Neuronal stem cell (in vitro differentiated cells): ENCODE results near the gene WWOX.

Experiments
- DNase-seq: peaks from one replicate; pipeline ENCODE4 v3.0.0-alpha.2; 2013; ENCODE audit warnings: low spot score
- H2AFZ ChIP-seq: one replicate; pipeline ENCODE4 v1.6.1; 2013; ENCODE audit warnings: mild to moderate bottlenecking, low read length, inconsistent platforms
- H2AK5ac ChIP-seq: 2 replicates; pipeline ENCODE4 v1.6.1; 2013; ENCODE audit warnings: low read depth, mild to moderate bottlenecking, inconsistent platforms, low read length, moderate library complexity, mixed read lengths
- H2BK120ac ChIP-seq: 2 replicates; pipeline ENCODE4 v1.6.1; 2013; ENCODE audit warnings: low read depth, mild to moderate bottlenecking, inconsistent platforms, low read length, moderate library complexity, mixed read lengths
- H2BK12ac ChIP-seq: one replicate; pipeline ENCODE4 v1.6.1; 2013; ENCODE audit warnings: low read length, inconsistent platforms
- H2BK15ac ChIP-seq: 2 replicates; pipeline ENCODE4 v1.6.1; 2013; ENCODE audit warnings: mild to moderate bottlenecking, low read length, inconsistent platforms, mixed read lengths
- H2BK5ac ChIP-seq: one replicate; pipeline ENCODE4 v1.6.1; 2013; ENCODE audit warnings: inconsistent platforms, mild to moderate bottlenecking, low read length, moderate library complexity
- H3K14ac ChIP-seq: one replicate; pipeline ENCODE4 v1.6.1; 2013; ENCODE audit warnings: low read length, inconsistent platforms
- H3K18ac ChIP-seq: 2 replicates; pipeline ENCODE4 v1.6.1; 2013; ENCODE audit warnings: low read length, inconsistent platforms
- H3K23ac ChIP-seq: 2 replicates; pipeline ENCODE4 v1.6.1; 2013; ENCODE audit warnings: low read depth, mild to moderate bottlenecking, mixed read lengths, low read length, inconsistent platforms; ENCODE audit not compliant: poor library complexity
- H3K27ac ChIP-seq: replicated peaks from 3 replicates; pipeline ENCODE4 v1.5.1; 2013; ENCODE audit warnings: low read length, inconsistent platforms
- H3K27me3 ChIP-seq, 3 experiments: 2 replicates each; pipeline ENCODE4 v1.6.1; 2013; ENCODE audit warnings: low read length in 3 of 3, mild to moderate bottlenecking in 2 of 3, inconsistent platforms in 1 of 3, low read depth in 1 of 3, mixed read lengths in 1 of 3, moderate library complexity in 1 of 3; ENCODE audit not compliant: control insufficient read depth in 3 of 3, insufficient read depth in 3 of 3
- H3K36me3 ChIP-seq, 2 donors: replicated peaks in 1 of 2; 2 replicates each; pipeline ENCODE4 v1.6.1; 2013; ENCODE audit warnings: low read length in 2 of 2; ENCODE audit not compliant: control insufficient read depth in 2 of 2, insufficient read depth in 2 of 2
- H3K4ac ChIP-seq: 2 replicates; pipeline ENCODE4 v1.6.1; 2013; ENCODE audit warnings: inconsistent platforms, mild to moderate bottlenecking, low read length, moderate library complexity
- H3K4me1 ChIP-seq, 2 donors: 1 replicate in 1 of 2; 2 replicates in 1 of 2; pipeline ENCODE4 v1.6.1; 2013; ENCODE audit warnings: low read length in 2 of 2, low read depth in 1 of 2; ENCODE audit not compliant: control insufficient read depth in 2 of 2, insufficient read depth in 1 of 2
- H3K4me2 ChIP-seq: one replicate; pipeline ENCODE4 v1.6.1; 2013; ENCODE audit warnings: mild to moderate bottlenecking, low read length, inconsistent platforms; ENCODE audit not compliant: insufficient read depth, poor library complexity, severe bottlenecking
- H3K4me3 ChIP-seq, 2 donors: 2 replicates each; pipeline ENCODE4 v1.5.1; 2013; ENCODE audit warnings: low read length in 2 of 2, mild to moderate bottlenecking in 2 of 2, inconsistent platforms in 1 of 2, moderate library complexity in 1 of 2
- H3K79me1 ChIP-seq: one replicate; pipeline ENCODE4 v1.6.1; 2013; ENCODE audit warnings: low read depth, mild to moderate bottlenecking, inconsistent platforms, low read length, moderate library complexity
- H3K9ac ChIP-seq: one replicate; pipeline ENCODE4 v1.6.1; 2013; ENCODE audit warnings: mild to moderate bottlenecking, low read depth, low read length, inconsistent platforms; ENCODE audit not compliant: poor library complexity
- H3K9me3 ChIP-seq, 2 donors: replicated peaks in 1 of 2; 2 replicates each; pipeline versions ENCODE3 to v1.6.1; 2013; ENCODE audit warnings: low read length in 2 of 2, mild to moderate bottlenecking in 2 of 2, inconsistent platforms in 1 of 2, low read depth in 1 of 2, mixed read lengths in 1 of 2, moderate library complexity in 1 of 2; ENCODE audit not compliant: control insufficient read depth in 2 of 2, insufficient read depth in 1 of 2
- H4K8ac ChIP-seq: one replicate; pipeline ENCODE4 v1.6.1; 2013; ENCODE audit warnings: low read depth, mild to moderate bottlenecking, inconsistent platforms, low read length, moderate library complexity
- H4K91ac ChIP-seq: one replicate; pipeline ENCODE4 v1.6.1; 2013; ENCODE audit warnings: low read length, low read depth, mild to moderate bottlenecking, inconsistent platforms; ENCODE audit not compliant: poor library complexity
- WGBS, 2 donors: extraction: QIAGEN DNeasy Blood & Tissue Kit; methylation state at CpG; one replicate each; pipeline ENCODE4 v1.1.7; 2013; ENCODE audit warnings: missing lambda C conversion rate in 2 of 2, mixed read lengths in 1 of 2; ENCODE audit not compliant: insufficient read length in 2 of 2, insufficient replicate concordance in 1 of 2; ENCODE audit errors: extremely low coverage in 2 of 2; 5-methylcytosine and 5-hydroxymethylcytosine counted together

The WWOX gene

GRCh38 chr16:78851266-78851665 is 751.8 kb downstream of the WWOX start:
- no peak overlapping the region for H2AFZ ChIP-seq
- H3K4me1 ChIP-seq = no peaks in the 10 kb centered on the region
- no peak overlapping the region for H4K91ac ChIP-seq
- H3K27me3 ChIP-seq = no peaks in the 10 kb centered on the region
- no peaks in the 10 kb centered on the region for H3K36me3 ChIP-seq
- H3K4ac ChIP-seq = no peak overlapping the region
- H4K8ac ChIP-seq = no peak overlapping the region
- no peak overlapping the region for H3K14ac ChIP-seq
- no peak overlapping the region for H2BK5ac ChIP-seq
- H2AK5ac ChIP-seq = no peak overlapping the region
- no peak for DNase-seq
- H3K4me3 ChIP-seq = no peak overlapping the region
- H3K4me2 ChIP-seq = no peak overlapping the region
- H2BK15ac ChIP-seq = no peak overlapping the region
- H2BK12ac ChIP-seq = no peak overlapping the region
- H2BK120ac ChIP-seq = no peak overlapping the region
- no peaks in the 10 kb centered on the region for H3K79me1 ChIP-seq
- no peak overlapping the region for H3K9ac ChIP-seq
- H3K9me3 ChIP-seq = no peaks in the 10 kb centered on the region
- no peak overlapping the region for H3K18ac ChIP-seq
- H3K27ac ChIP-seq = no peak overlapping the region
- no CpG with 5 or more reads among the region's 3 CpGs for WGBS, 2 donors
- H3K23ac ChIP-seq = no peak overlapping the region

GRCh38 chr16:78852081-78852635 is 752.7 kb downstream of the WWOX start:
- no peaks in the 10 kb centered on the region for H3K36me3 ChIP-seq
- H3K9me3 ChIP-seq = no peaks in the 10 kb centered on the region
- H3K9ac ChIP-seq = no peak overlapping the region
- H3K4me3 ChIP-seq = no peak overlapping the region
- H4K8ac ChIP-seq = no peak overlapping the region
- H2BK5ac ChIP-seq = no peak overlapping the region
- no peak overlapping the region for H3K4ac ChIP-seq
- no peak overlapping the region for H3K27ac ChIP-seq
- H3K4me1 ChIP-seq = no peaks in the 10 kb centered on the region
- no peaks in the 10 kb centered on the region for H3K27me3 ChIP-seq
- H3K18ac ChIP-seq = no peak overlapping the region
- DNase-seq = no peak
- no peak overlapping the region for H3K14ac ChIP-seq
- no peak overlapping the region for H2BK15ac ChIP-seq
- H3K79me1 ChIP-seq = no peaks in the 10 kb centered on the region
- no peak overlapping the region for H3K4me2 ChIP-seq
- H2BK120ac ChIP-seq = no peak overlapping the region
- WGBS, 2 donors = no CpG with 5 or more reads among the region's 4 CpGs
- no peak overlapping the region for H2AFZ ChIP-seq
- H2AK5ac ChIP-seq = no peak overlapping the region
- no peak overlapping the region for H3K23ac ChIP-seq
- no peak overlapping the region for H2BK12ac ChIP-seq
- no peak overlapping the region for H4K91ac ChIP-seq

GRCh38 chr16:78862022-78862421 is 762.6 kb downstream of the WWOX start:
- no peak overlapping the region for H3K4me2 ChIP-seq
- H3K36me3 ChIP-seq = no peaks in the 10 kb centered on the region
- WGBS, 2 donors = no CpG with 5 or more reads among the region's 2 CpGs
- no peaks in the 10 kb centered on the region for H3K9me3 ChIP-seq
- no peaks in the 10 kb centered on the region for H3K27me3 ChIP-seq
- H3K18ac ChIP-seq = no peak overlapping the region
- no peak overlapping the region for H2AK5ac ChIP-seq
- DNase-seq = no peak
- H2BK5ac ChIP-seq = no peak overlapping the region
- H4K91ac ChIP-seq = no peak overlapping the region
- H3K23ac ChIP-seq = no peak overlapping the region
- H3K4me1 ChIP-seq = no peaks in the 10 kb centered on the region
- H2BK120ac ChIP-seq = no peak overlapping the region
- H3K4me3 ChIP-seq = no peak overlapping the region
- no peak overlapping the region for H3K9ac ChIP-seq
- no peak overlapping the region for H2BK15ac ChIP-seq
- H2AFZ ChIP-seq = no peak overlapping the region
- no peak overlapping the region for H3K14ac ChIP-seq
- H2BK12ac ChIP-seq = no peak overlapping the region
- H3K4ac ChIP-seq = no peak overlapping the region
- no peak overlapping the region for H3K27ac ChIP-seq
- no peak overlapping the region for H4K8ac ChIP-seq
- H3K79me1 ChIP-seq = no peaks in the 10 kb centered on the region

GRCh38 chr16:78866521-78866920 is 767.1 kb downstream of the WWOX start:
- Histone ChIP-seq H3K4me1 (peaks cover 0 to 2% of the 10 kb centered on the region in 2 donors), H3K27ac (no peak overlapping the region), H2BK120ac (no peak overlapping the region), H2BK12ac (no peak overlapping the region), H2BK5ac (no peak overlapping the region), H3K36me3 (no peaks in the 10 kb centered on the region), H3K18ac (no peak overlapping the region), H3K9ac (no peak overlapping the region), H3K4me3 (no peak overlapping the region), H3K23ac (no peak overlapping the region), H3K27me3 (no peaks in the 10 kb centered on the region), H4K91ac (no peak overlapping the region), H4K8ac (no peak overlapping the region), H2AFZ (no peak overlapping the region), H2BK15ac (no peak overlapping the region), H2AK5ac (no peak overlapping the region), H3K4ac (no peak overlapping the region), H3K4me2 (no peak overlapping the region), H3K79me1 (no peaks in the 10 kb centered on the region), H3K9me3 (no peaks in the 10 kb centered on the region), H3K14ac (no peak overlapping the region)
- WGBS, 2 donors = no CpG with 5 or more reads among the region's 6 CpGs
- DNase-seq = no peak
